ENCODE measurements around the gene SYCE3.
"Not testable (repeated sequence)": the region's sequence is repeated elsewhere in the genome, so short reads cannot be mapped to it uniquely, and the experiment has no call there.

The SYCE3 gene

GRCh38 chr22:50562523-50563412, at the start of gene SYCE3:
SYCE3 (minus strand) TSS chr22:50562919; CDS start chr22:50556405, 6,514 bp downstream.
- DNase-seq, result peak; percentile 85

- no peak for DNase-seq
Measured at GRCh38 chr22:50612168-50612527, 49.4 kb upstream of the SYCE3 start.

- no peak for DNase-seq
Measured at GRCh38 chr22:50611341-50612060, 48.8 kb upstream of the SYCE3 start.

- no peak for DNase-seq
Measured at GRCh38 chr22:50610581-50610980, 47.9 kb upstream of the SYCE3 start.

GRCh38 chr22:50610041-50610451, 47.3 kb upstream of the SYCE3 start:
- no peak for DNase-seq

GRCh38 chr22:50609599-50609998, 46.9 kb upstream of the SYCE3 start:
- DNase-seq, result no peak

- no peak for DNase-seq
Measured at GRCh38 chr22:50608996-50609395, 46.3 kb upstream of the SYCE3 start.

- DNase-seq, result not testable (repeated sequence)
Measured at GRCh38 chr22:50608058-50608840, 45.5 kb upstream of the SYCE3 start.

GRCh38 chr22:50607659-50608020, 44.9 kb upstream of the SYCE3 start:
- DNase-seq, result no peak

- DNase-seq, result no peak
Measured at GRCh38 chr22:50606946-50607658, 44.4 kb upstream of the SYCE3 start.

GRCh38 chr22:50606165-50606945, 43.6 kb upstream of the SYCE3 start:
- no peak for DNase-seq

- DNase-seq, result no peak
Measured at GRCh38 chr22:50605613-50606074, 42.9 kb upstream of the SYCE3 start.

- DNase-seq, result no peak
Measured at GRCh38 chr22:50605002-50605612, 42.4 kb upstream of the SYCE3 start.

- no peak for DNase-seq
Measured at GRCh38 chr22:50604256-50605001, 41.7 kb upstream of the SYCE3 start.

- no peak for DNase-seq
Measured at GRCh38 chr22:50603511-50604255, 41.0 kb upstream of the SYCE3 start.

GRCh38 chr22:50602338-50602700, 39.6 kb upstream of the SYCE3 start:
- no peak for DNase-seq

- no peak for DNase-seq
Measured at GRCh38 chr22:50601669-50602337, 39.1 kb upstream of the SYCE3 start.

GRCh38 chr22:50600967-50601668, 38.4 kb upstream of the SYCE3 start:
- DNase-seq, result no peak

- DNase-seq, result no peak
Measured at GRCh38 chr22:50600538-50600937, 37.8 kb upstream of the SYCE3 start, which contains the start of gene MAPK8IP2. MAPK8IP2 (plus strand) TSS chr22:50600793; CDS start chr22:50600819, 26 bp downstream.

All from amniotic stem cell (primary cell).